ENCODE results near the gene RAB11A. TPM values are rescaled to one million over a fixed set of nuclear protein-coding genes. Genes with fewer than 3 reads are reported as not detected.

RAB11A gene
- total RNA-seq, 3 donors from 2014 or later (not counting 1 experiment from before 2014, with no cell fraction given), result 84.7 to 97.1 (median 87.5) TPM

GRCh38 chr15:65839354-65839901 lies 29.9 kb upstream of the RAB11A start:
- Histone ChIP-seq H3K27ac (ENCODE audit: low read length) (no peak overlapping the region), H3K4me3 (ENCODE audit: low read length) (no peak overlapping the region), H3K9me3 (ENCODE audit: control insufficient read depth, insufficient read depth, low read length) (no peaks in the 10 kb centered on the region), H3K27me3 (ENCODE audit: control insufficient read depth, insufficient read depth, low read length) (no peaks in the 10 kb centered on the region), H3K36me3 (ENCODE audit: control insufficient read depth, insufficient read depth, low read length) (no peaks in the 10 kb centered on the region), H3K4me1 (ENCODE audit: control insufficient read depth, insufficient read depth, low read length) (peaks cover 5% of the 10 kb centered on the region)
- ATAC-seq (no peak), DNase-seq (no peak)
- intact Hi-C loops (cut with micrococcal nuclease), result no loop called here
- TF ChIP-seq CTCF (IDR thresholded peaks at IDR 0.05), result no peak
- Mint-ChIP-seq H3K9me3 (no peaks in the 10 kb centered on the region), H3K36me3 (no peaks in the 10 kb centered on the region), H3K27ac (no peak overlapping the region), H3K4me1 (peaks cover 6 to 11% of the 10 kb centered on the region in 2 donors), H3K27me3 (ENCODE audit: low read depth in 2 of 2) (no peaks in the 10 kb centered on the region), H3K4me3 (no peak overlapping the region)
- 91% methylated on average over 5 of the region's 5 CpGs for WGBS (ENCODE audit: insufficient coverage)

GRCh38 chr15:65839985-65840384 lies 29.3 kb upstream of the RAB11A start:
- Mint-ChIP-seq H3K27me3 (ENCODE audit: low read depth in 2 of 2) (no peaks in the 10 kb centered on the region), H3K36me3 (no peaks in the 10 kb centered on the region), H3K9me3 (no peaks in the 10 kb centered on the region), H3K4me1 (peaks cover 6 to 11% of the 10 kb centered on the region in 2 donors), H3K27ac (no peak overlapping the region), H3K4me3 (no peak overlapping the region)
- Histone ChIP-seq H3K27ac (ENCODE audit: low read length) (no peak overlapping the region), H3K4me1 (ENCODE audit: control insufficient read depth, insufficient read depth, low read length) (peaks cover 2% of the 10 kb centered on the region), H3K4me3 (ENCODE audit: low read length) (no peak overlapping the region), H3K27me3 (ENCODE audit: control insufficient read depth, insufficient read depth, low read length) (no peaks in the 10 kb centered on the region), H3K36me3 (ENCODE audit: control insufficient read depth, insufficient read depth, low read length) (no peaks in the 10 kb centered on the region), H3K9me3 (ENCODE audit: control insufficient read depth, insufficient read depth, low read length) (no peaks in the 10 kb centered on the region)
- no peak for TF ChIP-seq CTCF (IDR thresholded peaks at IDR 0.05)
- no peak for ATAC-seq
- intact Hi-C loops (cut with micrococcal nuclease), result no loop called here
- WGBS (ENCODE audit: insufficient coverage), result 86% methylated on average over 4 of the region's 4 CpGs
- no peak for DNase-seq

GRCh38 chr15:65841121-65841930 lies 28.0 kb upstream of the RAB11A start:
- no peaks in the 10 kb centered on the region for H3K36me3 Mint-ChIP-seq
- no peak overlapping the region for H3K4me3 Mint-ChIP-seq
- peaks cover 6 to 11% of the 10 kb centered on the region in 2 donors for H3K4me1 Mint-ChIP-seq
- TF ChIP-seq CTCF (IDR thresholded peaks at IDR 0.05), result no peak
- Histone ChIP-seq H3K27me3 (ENCODE audit: control insufficient read depth, insufficient read depth, low read length) (no peaks in the 10 kb centered on the region), H3K4me1 (ENCODE audit: control insufficient read depth, insufficient read depth, low read length) (peaks cover 2% of the 10 kb centered on the region), H3K9me3 (ENCODE audit: control insufficient read depth, insufficient read depth, low read length) (no peaks in the 10 kb centered on the region), H3K4me3 (ENCODE audit: low read length) (no peak overlapping the region), H3K27ac (ENCODE audit: low read length) (no peak overlapping the region), H3K36me3 (ENCODE audit: control insufficient read depth, insufficient read depth, low read length) (no peaks in the 10 kb centered on the region)
- H3K27me3 Mint-ChIP-seq (ENCODE audit: low read depth in 2 of 2), result no peaks in the 10 kb centered on the region
- 78% methylated on average over 11 of the region's 11 CpGs for WGBS (ENCODE audit: insufficient coverage)
- DNase-seq (no peak), ATAC-seq (no peak)
- intact Hi-C loops (cut with micrococcal nuclease), result no loop called here
- no peaks in the 10 kb centered on the region for H3K9me3 Mint-ChIP-seq
- H3K27ac Mint-ChIP-seq, result no peak overlapping the region
